Measurements from ENCODE around the gene SLC19A2.
A peak's percentile ranks its signal among the peaks of the same experiment; 100 is the strongest.

Gene SLC19A2

DNA sequence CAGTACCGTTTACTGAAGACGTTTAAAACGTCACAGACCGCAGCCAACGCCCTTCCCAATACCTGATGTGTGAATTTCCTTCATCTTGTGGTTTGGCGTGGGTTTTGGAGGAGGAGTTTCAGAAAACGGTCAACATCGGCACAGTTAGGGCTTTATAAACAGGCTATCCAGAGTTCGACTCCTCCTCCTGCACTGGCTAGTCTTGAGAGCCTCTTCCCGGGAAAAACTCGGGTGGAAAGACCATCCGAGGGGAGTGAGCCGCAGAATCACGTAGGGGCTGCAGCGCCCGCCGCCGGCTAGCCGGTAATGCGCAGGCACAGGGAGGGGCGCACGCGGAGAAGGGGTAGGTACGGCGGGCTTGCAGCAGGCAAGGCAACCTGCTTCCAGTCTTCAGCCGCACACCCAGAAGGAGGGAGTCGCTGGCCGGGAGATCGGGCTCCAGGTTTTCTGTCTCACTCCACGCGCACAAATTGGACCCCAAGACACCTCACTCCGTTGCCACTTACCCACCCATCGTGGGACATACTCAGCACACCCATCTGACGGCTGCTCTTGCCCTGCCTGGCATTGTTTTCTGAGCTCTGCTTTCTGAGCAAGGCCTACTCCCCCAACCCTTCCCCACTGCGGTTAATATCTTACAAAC is 25.4 kb downstream of the SLC19A2 start:
- Histone ChIP-seq H3K4ac (ENCODE audit: low read depth in 1 of 2, low read length in 2 of 2) (no peak overlapping the region), H3K23ac (ENCODE audit: low read length in 2 of 2) (peak overlapping the region in 1 of 2 experiments; percentile 9), H2BK5ac (ENCODE audit: low read depth, low read length, poor library complexity, severe bottlenecking) (no peak overlapping the region), H3K14ac (ENCODE audit: low read length in 2 of 2) (no peak overlapping the region), H2BK12ac (ENCODE audit: low read length in 2 of 2) (no peak overlapping the region), H3K18ac (ENCODE audit: low read depth in 1 of 2, low read length in 2 of 2) (no peak overlapping the region), H3K27ac (ENCODE audit: low read length, poor library complexity, severe bottlenecking) (no peak overlapping the region), H2AK5ac (ENCODE audit: low read length, severe bottlenecking) (no peak overlapping the region), H2BK15ac (ENCODE audit: low read depth, poor library complexity, severe bottlenecking) (no peak overlapping the region), H3K4me3 (ENCODE audit: insufficient read depth in 1 of 2, low read depth in 1 of 2, low read length in 2 of 2) (peak overlapping the region in 1 of 2 experiments; percentile 68), H4K91ac (ENCODE audit: low read length) (peak overlapping the region; percentile 21), H3K79me1 (replicated peaks; ENCODE audit: low read length, poor library complexity, severe bottlenecking) (no peaks in the 10 kb centered on the region), H2AFZ (ENCODE audit: low read depth, low read length) (peak overlapping the region; percentile 83), H3K9me3 (ENCODE audit: control insufficient read depth, low read length) (peaks cover 20% of the 10 kb centered on the region), H3K9ac (ENCODE audit: low read length) (peak overlapping the region; percentile 57), H3K4me2 (ENCODE audit: low read length, poor library complexity, severe bottlenecking) (no peak overlapping the region), H3K27me3 (ENCODE audit: control insufficient read depth in 1 of 2, insufficient read depth in 1 of 2, low read length in 2 of 2) (no peaks in the 10 kb centered on the region), H2BK120ac (ENCODE audit: low read depth, low read length) (no peak overlapping the region), H3K4me1 (ENCODE audit: control insufficient read depth, insufficient read depth, low read depth, low read length) (no peaks in the 10 kb centered on the region), H3K36me3 (ENCODE audit: control insufficient read depth in 1 of 2, insufficient read depth in 2 of 2, low read depth in 1 of 2, low read length in 2 of 2) (peaks cover 0 to 9% of the 10 kb centered on the region in 2 experiments), H4K8ac (ENCODE audit: low read length) (peak overlapping the region; percentile 75)
- WGBS: 28% methylated on average over 34 of the region's 35 CpGs
- DNase-seq: no peak

- WGBS: no CpG with 5 or more reads among the region's 1 CpG
Measured at GRCh38 chr1:169457443-169457842, 28.3 kb downstream of the SLC19A2 start.

DNA sequence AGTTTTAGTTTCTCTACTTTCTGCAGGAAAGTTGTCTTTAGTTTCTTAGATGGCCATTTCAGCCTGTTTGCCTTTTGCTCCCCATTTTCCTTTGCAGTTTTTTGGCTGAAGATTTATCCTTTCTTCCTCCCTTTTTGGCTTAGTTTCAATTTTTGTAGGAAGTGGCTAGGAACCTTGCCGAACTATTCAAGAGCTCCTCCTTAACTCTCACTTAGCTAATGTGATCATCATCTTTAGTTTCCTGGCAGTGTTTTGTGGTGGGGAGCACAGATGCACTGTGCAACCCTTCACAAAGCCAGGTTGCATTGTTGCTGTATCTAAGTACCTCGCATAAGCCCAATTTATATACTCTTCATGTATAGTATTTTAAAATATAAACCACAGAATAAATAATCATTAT is 29.7 kb downstream of the SLC19A2 start:
- no peak overlapping the region for H3K18ac ChIP-seq (ENCODE audit: low read depth in 1 of 2, low read length in 2 of 2)
- no peak overlapping the region for H3K14ac ChIP-seq (ENCODE audit: low read length in 2 of 2)
- no peak overlapping the region for H2BK120ac ChIP-seq (ENCODE audit: low read depth, low read length)
- no peaks in the 10 kb centered on the region for H3K27me3 ChIP-seq (ENCODE audit: control insufficient read depth in 1 of 2, insufficient read depth in 1 of 2, low read length in 2 of 2)
- no peak overlapping the region for H3K4me2 ChIP-seq (ENCODE audit: low read length, poor library complexity, severe bottlenecking)
- no peaks in the 10 kb centered on the region for H3K36me3 ChIP-seq (ENCODE audit: control insufficient read depth in 1 of 2, insufficient read depth in 2 of 2, low read depth in 1 of 2, low read length in 2 of 2)
- H4K8ac ChIP-seq (ENCODE audit: low read length): no peak overlapping the region
- H2AFZ ChIP-seq (ENCODE audit: low read depth, low read length): no peak overlapping the region
- H3K27ac ChIP-seq (ENCODE audit: low read length, poor library complexity, severe bottlenecking): no peak overlapping the region
- no peak overlapping the region for H3K4ac ChIP-seq (ENCODE audit: low read depth in 1 of 2, low read length in 2 of 2)
- no peaks in the 10 kb centered on the region for H3K79me1 ChIP-seq (replicated peaks; ENCODE audit: low read length, poor library complexity, severe bottlenecking)
- no peak overlapping the region for H3K9ac ChIP-seq (ENCODE audit: low read length)
- H2AK5ac ChIP-seq (ENCODE audit: low read length, severe bottlenecking): no peak overlapping the region
- H3K4me3 ChIP-seq (ENCODE audit: insufficient read depth in 1 of 2, low read depth in 1 of 2, low read length in 2 of 2): no peak overlapping the region
- no CpG with 5 or more reads among the region's 2 CpGs for WGBS
- no peaks in the 10 kb centered on the region for H3K4me1 ChIP-seq (ENCODE audit: control insufficient read depth, insufficient read depth, low read depth, low read length)
- H2BK5ac ChIP-seq (ENCODE audit: low read depth, low read length, poor library complexity, severe bottlenecking): no peak overlapping the region
- H2BK15ac ChIP-seq (ENCODE audit: low read depth, poor library complexity, severe bottlenecking): no peak overlapping the region
- H2BK12ac ChIP-seq (ENCODE audit: low read length in 2 of 2): no peak overlapping the region
- H3K9me3 ChIP-seq (ENCODE audit: control insufficient read depth, low read length): peaks cover 20% of the 10 kb centered on the region
- H4K91ac ChIP-seq (ENCODE audit: low read length): no peak overlapping the region
- no peak for DNase-seq
- no peak overlapping the region for H3K23ac ChIP-seq (ENCODE audit: low read length in 2 of 2)

More at GRCh38 chr1:169457443-169457842, 28.3 kb downstream of the SLC19A2 start:
- Histone ChIP-seq H3K23ac (ENCODE audit: low read length in 2 of 2) (no peak overlapping the region), H2BK5ac (ENCODE audit: low read depth, low read length, poor library complexity, severe bottlenecking) (no peak overlapping the region), H4K8ac (ENCODE audit: low read length) (no peak overlapping the region), H3K27ac (ENCODE audit: low read length, poor library complexity, severe bottlenecking) (no peak overlapping the region), H3K18ac (ENCODE audit: low read depth in 1 of 2, low read length in 2 of 2) (no peak overlapping the region), H3K79me1 (replicated peaks; ENCODE audit: low read length, poor library complexity, severe bottlenecking) (no peaks in the 10 kb centered on the region), H3K27me3 (ENCODE audit: control insufficient read depth in 1 of 2, insufficient read depth in 1 of 2, low read length in 2 of 2) (no peaks in the 10 kb centered on the region), H2BK15ac (ENCODE audit: low read depth, poor library complexity, severe bottlenecking) (no peak overlapping the region), H2BK120ac (ENCODE audit: low read depth, low read length) (no peak overlapping the region), H3K9ac (ENCODE audit: low read length) (no peak overlapping the region), H3K14ac (ENCODE audit: low read length in 2 of 2) (no peak overlapping the region), H3K36me3 (ENCODE audit: control insufficient read depth in 1 of 2, insufficient read depth in 2 of 2, low read depth in 1 of 2, low read length in 2 of 2) (no peaks in the 10 kb centered on the region), H3K4me3 (ENCODE audit: insufficient read depth in 1 of 2, low read depth in 1 of 2, low read length in 2 of 2) (no peak overlapping the region), H3K4ac (ENCODE audit: low read depth in 1 of 2, low read length in 2 of 2) (no peak overlapping the region), H2AFZ (ENCODE audit: low read depth, low read length) (no peak overlapping the region), H2AK5ac (ENCODE audit: low read length, severe bottlenecking) (no peak overlapping the region), H3K4me1 (ENCODE audit: control insufficient read depth, insufficient read depth, low read depth, low read length) (no peaks in the 10 kb centered on the region), H2BK12ac (ENCODE audit: low read length in 2 of 2) (no peak overlapping the region), H4K91ac (ENCODE audit: low read length) (no peak overlapping the region), H3K4me2 (ENCODE audit: low read length, poor library complexity, severe bottlenecking) (no peak overlapping the region), H3K9me3 (ENCODE audit: control insufficient read depth, low read length) (peaks cover 20% of the 10 kb centered on the region)
- DNase-seq: no peak

- Histone ChIP-seq H3K79me1 (replicated peaks; ENCODE audit: low read length, poor library complexity, severe bottlenecking) (no peaks in the 10 kb centered on the region), H3K14ac (ENCODE audit: low read length in 2 of 2) (no peak overlapping the region), H3K9me3 (ENCODE audit: control insufficient read depth, low read length) (peaks cover 20% of the 10 kb centered on the region), H3K4me2 (ENCODE audit: low read length, poor library complexity, severe bottlenecking) (no peak overlapping the region), H4K91ac (ENCODE audit: low read length) (no peak overlapping the region), H2BK15ac (ENCODE audit: low read depth, poor library complexity, severe bottlenecking) (no peak overlapping the region), H3K4ac (ENCODE audit: low read depth in 1 of 2, low read length in 2 of 2) (no peak overlapping the region), H2AK5ac (ENCODE audit: low read length, severe bottlenecking) (no peak overlapping the region), H2BK12ac (ENCODE audit: low read length in 2 of 2) (no peak overlapping the region), H3K4me3 (ENCODE audit: insufficient read depth in 1 of 2, low read depth in 1 of 2, low read length in 2 of 2) (no peak overlapping the region), H3K4me1 (ENCODE audit: control insufficient read depth, insufficient read depth, low read depth, low read length) (no peaks in the 10 kb centered on the region), H3K23ac (ENCODE audit: low read length in 2 of 2) (no peak overlapping the region), H3K9ac (ENCODE audit: low read length) (no peak overlapping the region), H3K27me3 (ENCODE audit: control insufficient read depth in 1 of 2, insufficient read depth in 1 of 2, low read length in 2 of 2) (no peaks in the 10 kb centered on the region), H3K27ac (ENCODE audit: low read length, poor library complexity, severe bottlenecking) (no peak overlapping the region), H4K8ac (ENCODE audit: low read length) (no peak overlapping the region), H3K36me3 (ENCODE audit: control insufficient read depth in 1 of 2, insufficient read depth in 2 of 2, low read depth in 1 of 2, low read length in 2 of 2) (no peaks in the 10 kb centered on the region), H2BK120ac (ENCODE audit: low read depth, low read length) (no peak overlapping the region), H2BK5ac (ENCODE audit: low read depth, low read length, poor library complexity, severe bottlenecking) (no peak overlapping the region), H2AFZ (ENCODE audit: low read depth, low read length) (no peak overlapping the region), H3K18ac (ENCODE audit: low read depth in 1 of 2, low read length in 2 of 2) (no peak overlapping the region)
- no peak for DNase-seq
- no CpG with 5 or more reads among the region's 2 CpGs for WGBS
Measured at GRCh38 chr1:169452921-169453320, 32.8 kb downstream of the SLC19A2 start.

All from mesenchymal stem cell (in vitro differentiated cells and primary cell).